Choroid plexus epithelial cell (primary cell): ENCODE results near the gene LAMA3.

Source experiments
- DNase-seq: peaks from one replicate; pipeline ENCODE4 v3.0.0-alpha.2; 2010; ENCODE audit warnings: low read depth
- H3K4me3 ChIP-seq: 2 replicates; pipeline ENCODE4 v1.5.1; 2011; ENCODE audit warnings: low read depth, mild to moderate bottlenecking, control low read depth, low read length, moderate library complexity
- CTCF ChIP-seq: conservative IDR thresholded peaks from 2 replicates; pipeline ENCODE4 v1.5.1; 2011; ENCODE audit warnings: low read depth, mild to moderate bottlenecking, control low read depth, inconsistent platforms, low read length, moderate library complexity

The LAMA3 gene

GRCh38 chr18:23890589-23890988, 201.3 kb downstream of the LAMA3 start:
- no peak overlapping the region for H3K4me3 ChIP-seq
- no peak for TF ChIP-seq CTCF
- peak; percentile 27 for DNase-seq

- DNase-seq = no peak
- TF ChIP-seq CTCF = no peak
- no peak overlapping the region for H3K4me3 ChIP-seq
These were observed 204.4 kb downstream of the LAMA3 start for GRCh38 chr18:23893653-23894052.

- TF ChIP-seq CTCF = no peak
- DNase-seq = no peak
- H3K4me3 ChIP-seq = no peak overlapping the region
These were observed 205.5 kb downstream of the LAMA3 start for GRCh38 chr18:23894661-23895175.

- H3K4me3 ChIP-seq = no peak overlapping the region
- no peak for TF ChIP-seq CTCF
- DNase-seq = no peak
These were observed 208.0 kb downstream of the LAMA3 start for GRCh38 chr18:23897291-23897690.

- DNase-seq = no peak
- TF ChIP-seq CTCF = no peak
- H3K4me3 ChIP-seq = no peak overlapping the region
These were observed 208.5 kb downstream of the LAMA3 start for GRCh38 chr18:23897733-23898132.

GRCh38 chr18:23900994-23901393, 211.7 kb downstream of the LAMA3 start:
- H3K4me3 ChIP-seq = no peak overlapping the region
- no peak for DNase-seq
- TF ChIP-seq CTCF = no peak

GRCh38 chr18:23902396-23902795, 213.1 kb downstream of the LAMA3 start:
- no peak for TF ChIP-seq CTCF
- H3K4me3 ChIP-seq = no peak overlapping the region
- DNase-seq = no peak
